HepG2 (cell line): ENCODE results near the gene ALOX5AP. TPM values are rescaled to one million over a fixed set of nuclear protein-coding genes. Genes with fewer than 3 reads are reported as not detected.

Experiments
- ATAC-seq: fragments of 200-7000 bp; cut with Tn5 transposase; 3 replicates; pipeline ENCODE4 v1.9.1; 2020; ENCODE audit warnings: mild to moderate bottlenecking, moderate library complexity
- BruUV-seq: library from RNA; stranded (reverse); fragments of 400-500 nt; replicated peaks from 2 replicates; lab custom pipeline; 2021; lab: Mats Ljungman, UMichigan
- CTCF ChIA-PET: fragments of 300-600 bp; formaldehyde crosslinking; extraction: SDS; loops from one replicate; lab custom pipeline; 2021; ENCODE audit warnings: low total read pairs, inconsistent platforms, low intra/inter-chr PET ratio; lab: Yijun Ruan, JAX
- POLR2A ChIA-PET: fragments of 350-600 bp; sonication (Branson Sonifier 250); formaldehyde crosslinking; loops from one replicate; lab custom pipeline; 2020; ENCODE audit warnings: antibody characterized with exemption, inconsistent platforms; lab: Yijun Ruan, JAX
- DNase-seq: peaks from one replicate; pipeline ENCODE4 v3.0.0-alpha.2; 2015; ENCODE audit warnings: low spot score
- FAIRE-seq: peaks from 3 replicates; lab custom pipeline; 2011; peaks lifted over from hg19 to GRCh38; lab: Jason Lieb, UNC
- H2AFZ ChIP-seq: one replicate; pipeline ENCODE4 v1.6.1; 2011; ENCODE audit warnings: low read length, inconsistent platforms
- H3K27ac ChIP-seq: fragments of 300-600 bp; 3 replicates; pipeline ENCODE4 v1.8.0; 2011; ENCODE audit warnings: mixed run types, mild to moderate bottlenecking, mixed read lengths, low read length, inconsistent platforms; ENCODE audit not compliant: insufficient read depth; ENCODE audit errors: extremely low read length
- H3K27me3 ChIP-seq, 2 experiments: fragments of 200-600 bp in 1 of 2; 2 replicates in 1 of 2; 3 replicates in 1 of 2; pipeline versions ENCODE4 v1.6.0 to v1.8.0; 2011; ENCODE audit warnings: low read length in 2 of 2, mild to moderate bottlenecking in 2 of 2, moderate library complexity in 2 of 2, inconsistent platforms in 1 of 2; ENCODE audit not compliant: insufficient read depth in 2 of 2, control insufficient read depth in 1 of 2
- H3K36me3 ChIP-seq, 2 experiments: fragments of 200-600 bp in 1 of 2; replicated peaks in 1 of 2; 2 replicates in 1 of 2; 3 replicates in 1 of 2; pipeline versions ENCODE4 v1.5.1 to v1.8.0; 2011; ENCODE audit warnings: low read length in 2 of 2, inconsistent platforms in 1 of 2; ENCODE audit not compliant: insufficient read depth in 2 of 2, control insufficient read depth in 1 of 2
- H3K4me1 ChIP-seq: 2 replicates; pipeline ENCODE4 v1.5.1; 2012; ENCODE audit warnings: low read length, inconsistent platforms; ENCODE audit not compliant: insufficient read depth
- H3K4me2 ChIP-seq: 2 replicates; pipeline ENCODE4 v1.6.0; 2011; ENCODE audit warnings: low read depth, low read length, inconsistent platforms
- H3K4me3 ChIP-seq, 3 experiments: fragments of 200-600 bp in 1 of 3; sonication (generic), shearing (Covaris generic) in 1 of 3; replicated peaks in 1 of 3; 2 replicates each; pipeline ENCODE4 v1.5.1; 2011 to 2016; ENCODE audit warnings: low read length in 3 of 3, inconsistent platforms in 2 of 3, low read depth in 2 of 3, mild to moderate bottlenecking in 2 of 3, control low read depth in 1 of 3, mixed read lengths in 1 of 3; ENCODE audit not compliant: insufficient read depth in 1 of 3
- H3K79me2 ChIP-seq: one replicate; pipeline ENCODE4 v1.6.1; 2011; ENCODE audit warnings: low read length, inconsistent platforms; ENCODE audit not compliant: insufficient read depth
- H3K9ac ChIP-seq: 2 replicates; pipeline ENCODE4 v1.6.0; 2011; ENCODE audit warnings: mild to moderate bottlenecking, low read depth, low read length, inconsistent platforms; ENCODE audit not compliant: insufficient read depth
- H3K9me3 ChIP-seq: 2 replicates; pipeline ENCODE4 v1.5.1; 2012; ENCODE audit warnings: mild to moderate bottlenecking, low read length
- H4K20me1 ChIP-seq: 2 replicates; pipeline ENCODE4 v1.6.0; 2011; ENCODE audit warnings: inconsistent platforms, mild to moderate bottlenecking, low read length, moderate library complexity; ENCODE audit not compliant: insufficient read depth
- ARID2 ChIP-seq: sonication (generic); formaldehyde crosslinking; IDR thresholded peaks from 2 replicates; pipeline ENCODE4 v1.8.1; 2022; ENCODE audit warnings: mild to moderate bottlenecking, missing genetic modification reagents, borderline replicate concordance
- ATF1 ChIP-seq: IDR thresholded peaks from 2 replicates; pipeline ENCODE4 v1.6.1; 2016; ENCODE audit warnings: mild to moderate bottlenecking, control low read depth
- FLYWCH1 ChIP-seq: sonication (generic); formaldehyde crosslinking; IDR thresholded peaks from 2 replicates; pipeline ENCODE4 v1.8.1; 2023; ENCODE audit warnings: mild to moderate bottlenecking, missing genetic modification reagents
- GTF3A ChIP-seq: sonication (generic); formaldehyde crosslinking; conservative IDR thresholded peaks from 2 replicates; pipeline ENCODE4 v1.4.0; 2020; ENCODE audit warnings: mild to moderate bottlenecking, missing genetic modification reagents
- KDM2A ChIP-seq: sonication (generic); formaldehyde crosslinking; IDR thresholded peaks from 2 replicates; pipeline ENCODE4 v1.4.0; 2020; ENCODE audit warnings: low read depth, missing genetic modification reagents, borderline replicate concordance
- MYNN ChIP-seq: sonication (generic); formaldehyde crosslinking; IDR thresholded peaks from 2 replicates; pipeline ENCODE4 v1.4.0; 2020; ENCODE audit warnings: mild to moderate bottlenecking, low read depth, missing genetic modification reagents
- POLR2G ChIP-seq: fragments of 200-400 bp; formaldehyde crosslinking; IDR thresholded peaks from 2 replicates; pipeline ENCODE4 v1.6.1; 2018; ENCODE audit warnings: mild to moderate bottlenecking, low read depth, low read length, moderate library complexity
- TBX3 ChIP-seq: fragments of 450-650 bp; IDR thresholded peaks from 2 replicates; pipeline ENCODE4 v1.6.1; 2017; ENCODE audit warnings: antibody characterized with exemption, mild to moderate bottlenecking, inconsistent platforms, borderline replicate concordance
- ZNF3 ChIP-seq: IDR thresholded peaks from 2 replicates; pipeline ENCODE4 v1.7.0; 2017; ENCODE audit warnings: inconsistent platforms
- WGBS: methylation state at CpG from one replicate; pipeline ENCODE4 v1.1.6; 2017; ENCODE audit warnings: low lambda C conversion rate; 5-methylcytosine and 5-hydroxymethylcytosine counted together
- in situ Hi-C: cut with HindIII; loops from 2 replicates; pipeline ENCODE4 v1.10.0; 2017; ENCODE audit warnings: low pct_unique_long_range_greater_than_20kb; ENCODE audit not compliant: extremely low pct_ligation_motif_present
- intact Hi-C: fragments of 100-400 bp; cut with micrococcal nuclease; formaldehyde crosslinking; loops from one replicate; pipeline ENCODE4 v1.10.0; 2022; ENCODE audit not compliant: unreplicated experiment
- polyA plus RNA-seq, 8 experiments: library from polyadenylated mRNA; depleted of rRNA in 3 of 8; stranded (reverse) in 7 of 8; unstranded in 1 of 8; fragments of >200 nt; fragmentation: Illumina TruSeq in 4 of 8; extraction: Trizol in 4 of 8; gene quantifications; 2 replicates each; pipeline versions ENCODE4 v1.2.1 to v1.2.3, GENCODE V29; 2011 to 2016; ENCODE audit warnings: low read depth in 4 of 8, missing spikeins in 1 of 8, mixed read lengths in 1 of 8; ENCODE audit not compliant: insufficient read depth in 1 of 8
- total RNA-seq, 5 experiments: library from RNA; depleted of rRNA; stranded (reverse); fragments of >200 nt; fragmentation: Illumina TruSeq; extraction: Trizol; gene quantifications; 2 replicates each; pipeline ENCODE4 v1.2.3, GENCODE V29; 2016; ENCODE audit warnings: low read depth in 1 of 5
- TF ChIP-seq, protein P1 (sequence below): sonication (generic); formaldehyde crosslinking; IDR thresholded peaks from 2 replicates; pipeline ENCODE4 v1.5.0; 2020; ENCODE audit warnings: mild to moderate bottlenecking, missing genetic modification reagents
- TF ChIP-seq, protein P2 (sequence below): sonication (generic); formaldehyde crosslinking; IDR thresholded peaks from 2 replicates; pipeline ENCODE4 v1.5.0; 2020; ENCODE audit warnings: mild to moderate bottlenecking, missing genetic modification reagents, borderline replicate concordance

Gene ALOX5AP
- total and polyA plus RNA-seq, 2 of the 13 experiments (the other 11 are each of a cell fraction or from before 2014, with no cell fraction given): 0.97 to 1.2 TPM

DNA sequence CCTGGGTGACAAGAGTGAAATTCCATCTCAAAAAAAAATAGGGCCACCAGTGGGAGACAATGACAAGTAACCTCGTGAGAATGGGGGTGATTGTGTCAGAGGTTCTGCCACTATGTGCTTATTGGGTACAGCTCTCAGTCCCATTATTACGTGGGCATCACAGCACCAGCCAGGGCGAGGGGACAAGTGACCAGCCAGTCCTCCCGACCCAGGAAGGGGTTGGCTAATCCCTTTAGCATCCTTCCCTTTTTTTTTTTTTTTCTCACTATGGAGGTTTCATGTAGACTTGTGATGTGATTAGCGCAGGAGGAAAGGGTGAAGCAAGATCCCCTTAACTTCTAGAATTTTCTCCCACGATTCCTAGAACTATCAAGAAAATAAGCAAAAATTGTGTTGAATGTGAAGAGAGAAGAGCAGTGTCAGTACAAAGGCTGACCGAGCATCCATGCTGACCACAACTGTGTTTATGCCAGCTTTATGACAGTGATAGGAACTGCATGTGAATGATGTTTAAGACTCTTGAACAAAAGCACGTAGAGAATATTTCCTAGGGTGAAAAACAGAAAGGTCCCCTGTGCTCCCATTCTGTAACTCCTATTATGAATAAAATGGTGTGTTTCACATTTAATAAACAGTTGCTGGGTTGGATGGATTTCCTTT, 50.0 kb downstream of the ALOX5AP start:
- Histone ChIP-seq H3K27me3 (peaks cover 2 to 4% of the 10 kb centered on the region in 2 experiments; a peak in 2 of 5 replicates), H3K9ac (no peak overlapping the region), H3K4me1 (no peaks in the 10 kb centered on the region), H3K36me3 (no peaks in the 10 kb centered on the region), H3K9me3 (no peaks in the 10 kb centered on the region), H3K27ac (no peak overlapping the region), H3K4me3 (no peak overlapping the region), H3K4me2 (no peak overlapping the region), H3K79me2 (no peaks in the 10 kb centered on the region), H4K20me1 (no peaks in the 10 kb centered on the region), H2AFZ (no peak overlapping the region)
- no TSS peak for BruUV-seq
- ATAC-seq: no peak
- TF ChIP-seq, protein P1, sequence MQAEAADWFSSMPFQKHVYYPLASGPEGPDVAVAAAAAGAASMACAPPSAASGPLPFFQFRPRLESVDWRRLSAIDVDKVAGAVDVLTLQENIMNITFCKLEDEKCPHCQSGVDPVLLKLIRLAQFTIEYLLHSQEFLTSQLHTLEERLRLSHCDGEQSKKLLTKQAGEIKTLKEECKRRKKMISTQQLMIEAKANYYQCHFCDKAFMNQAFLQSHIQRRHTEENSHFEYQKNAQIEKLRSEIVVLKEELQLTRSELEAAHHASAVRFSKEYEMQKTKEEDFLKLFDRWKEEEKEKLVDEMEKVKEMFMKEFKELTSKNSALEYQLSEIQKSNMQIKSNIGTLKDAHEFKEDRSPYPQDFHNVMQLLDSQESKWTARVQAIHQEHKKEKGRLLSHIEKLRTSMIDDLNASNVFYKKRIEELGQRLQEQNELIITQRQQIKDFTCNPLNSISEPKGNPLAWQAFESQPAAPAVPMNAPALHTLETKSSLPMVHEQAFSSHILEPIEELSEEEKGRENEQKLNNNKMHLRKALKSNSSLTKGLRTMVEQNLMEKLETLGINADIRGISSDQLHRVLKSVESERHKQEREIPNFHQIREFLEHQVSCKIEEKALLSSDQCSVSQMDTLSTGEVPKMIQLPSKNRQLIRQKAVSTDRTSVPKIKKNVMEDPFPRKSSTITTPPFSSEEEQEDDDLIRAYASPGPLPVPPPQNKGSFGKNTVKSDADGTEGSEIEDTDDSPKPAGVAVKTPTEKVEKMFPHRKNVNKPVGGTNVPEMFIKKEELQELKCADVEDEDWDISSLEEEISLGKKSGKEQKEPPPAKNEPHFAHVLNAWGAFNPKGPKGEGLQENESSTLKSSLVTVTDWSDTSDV (CRISPR knock-in tag): no peak
- TF ChIP-seq MYNN: no peak
- TF ChIP-seq POLR2G: no peak
- TF ChIP-seq TBX3: no peak
- no peak for TF ChIP-seq GTF3A (CRISPR knock-in tag)
- TF ChIP-seq ZNF3 (CRISPR knock-in tag): no peak
- TF ChIP-seq FLYWCH1: no peak
- no peak for TF ChIP-seq KDM2A
- no peak for TF ChIP-seq ARID2 (CRISPR knock-in tag)
- TF ChIP-seq, protein P2, sequence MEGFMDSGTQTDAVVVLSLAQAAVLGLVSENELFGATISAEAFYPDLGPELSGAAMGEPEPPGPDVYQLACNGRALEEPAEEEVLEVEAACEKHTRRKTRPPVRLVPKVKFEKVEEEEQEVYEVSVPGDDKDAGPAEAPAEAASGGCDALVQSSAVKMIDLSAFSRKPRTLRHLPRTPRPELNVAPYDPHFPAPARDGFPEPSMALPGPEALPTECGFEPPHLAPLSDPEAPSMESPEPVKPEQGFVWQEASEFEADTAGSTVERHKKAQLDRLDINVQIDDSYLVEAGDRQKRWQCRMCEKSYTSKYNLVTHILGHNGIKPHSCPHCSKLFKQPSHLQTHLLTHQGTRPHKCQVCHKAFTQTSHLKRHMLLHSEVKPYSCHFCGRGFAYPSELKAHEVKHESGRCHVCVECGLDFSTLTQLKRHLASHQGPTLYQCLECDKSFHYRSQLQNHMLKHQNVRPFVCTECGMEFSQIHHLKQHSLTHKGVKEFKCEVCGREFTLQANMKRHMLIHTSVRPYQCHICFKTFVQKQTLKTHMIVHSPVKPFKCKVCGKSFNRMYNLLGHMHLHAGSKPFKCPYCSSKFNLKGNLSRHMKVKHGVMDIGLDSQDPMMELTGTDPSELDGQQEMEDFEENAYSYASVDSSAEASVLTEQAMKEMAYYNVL: no peak
- TF ChIP-seq ATF1 (CRISPR knock-in tag): no peak
- WGBS: 16% methylated on average over 8 of the region's 8 CpGs
- intact Hi-C loops (no loop called here), in situ Hi-C loops (no loop called here)
- DNase-seq: no peak
- FAIRE-seq: no peak
- ChIA-PET CTCF (no interaction called here), POLR2A (no interaction called here)
